GM21526 (cell line): ENCODE data around the gene VPS37B.
"Not testable (repeated sequence)": the region's sequence is repeated elsewhere in the genome, so short reads cannot be mapped to it uniquely, and the experiment has no call there.

Source experiments
- ATAC-seq: cut with Tn5 transposase; IDR thresholded peaks from one replicate; pipeline ENCODE4 v1.9.1; 2021; ENCODE audit warnings: moderate library complexity; ENCODE audit not compliant: unreplicated experiment, low FRiP score

VPS37B gene

GRCh38 chr12:122884860-122885259 lies 11.1 kb downstream of the VPS37B start:
- no peak for ATAC-seq

- ATAC-seq = no peak
Observed at GRCh38 chr12:122884091-122884826, 11.7 kb downstream of the VPS37B start.

DNA sequence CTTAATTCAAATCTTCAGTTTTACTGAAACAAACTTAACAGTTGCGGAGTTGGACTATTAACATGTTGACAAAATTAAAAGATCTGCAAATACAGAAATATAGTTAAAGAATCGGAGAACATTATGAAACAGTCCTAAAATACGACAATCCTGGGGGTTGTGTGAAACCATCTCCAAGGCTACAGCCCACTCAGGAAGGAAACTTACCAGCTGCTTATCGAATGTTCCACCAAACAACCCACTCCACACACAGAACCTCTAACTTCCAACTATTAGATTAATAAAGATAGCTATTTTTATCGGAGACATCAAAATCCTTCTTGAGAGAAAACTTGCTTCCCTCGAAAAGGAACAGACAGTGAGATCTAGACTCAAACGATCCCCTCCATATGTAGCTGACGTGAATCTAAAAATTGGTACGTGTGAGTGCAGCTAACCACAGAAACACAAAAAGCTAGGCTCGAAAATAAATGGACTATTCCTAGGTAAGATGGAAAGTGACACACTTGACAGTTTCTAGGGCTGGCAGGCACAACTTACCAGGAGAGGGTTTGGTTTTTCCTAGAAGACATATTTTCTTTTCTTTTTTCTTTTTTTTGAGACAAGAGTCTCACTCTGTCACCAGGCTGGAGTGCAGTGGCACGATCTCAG lies 12.9 kb downstream of the VPS37B start:
- no peak for ATAC-seq

GRCh38 chr12:122880668-122881067 lies 15.3 kb downstream of the VPS37B start:
- no peak for ATAC-seq

- ATAC-seq = no peak
Observed at GRCh38 chr12:122880155-122880667, 15.7 kb downstream of the VPS37B start.

DNA sequence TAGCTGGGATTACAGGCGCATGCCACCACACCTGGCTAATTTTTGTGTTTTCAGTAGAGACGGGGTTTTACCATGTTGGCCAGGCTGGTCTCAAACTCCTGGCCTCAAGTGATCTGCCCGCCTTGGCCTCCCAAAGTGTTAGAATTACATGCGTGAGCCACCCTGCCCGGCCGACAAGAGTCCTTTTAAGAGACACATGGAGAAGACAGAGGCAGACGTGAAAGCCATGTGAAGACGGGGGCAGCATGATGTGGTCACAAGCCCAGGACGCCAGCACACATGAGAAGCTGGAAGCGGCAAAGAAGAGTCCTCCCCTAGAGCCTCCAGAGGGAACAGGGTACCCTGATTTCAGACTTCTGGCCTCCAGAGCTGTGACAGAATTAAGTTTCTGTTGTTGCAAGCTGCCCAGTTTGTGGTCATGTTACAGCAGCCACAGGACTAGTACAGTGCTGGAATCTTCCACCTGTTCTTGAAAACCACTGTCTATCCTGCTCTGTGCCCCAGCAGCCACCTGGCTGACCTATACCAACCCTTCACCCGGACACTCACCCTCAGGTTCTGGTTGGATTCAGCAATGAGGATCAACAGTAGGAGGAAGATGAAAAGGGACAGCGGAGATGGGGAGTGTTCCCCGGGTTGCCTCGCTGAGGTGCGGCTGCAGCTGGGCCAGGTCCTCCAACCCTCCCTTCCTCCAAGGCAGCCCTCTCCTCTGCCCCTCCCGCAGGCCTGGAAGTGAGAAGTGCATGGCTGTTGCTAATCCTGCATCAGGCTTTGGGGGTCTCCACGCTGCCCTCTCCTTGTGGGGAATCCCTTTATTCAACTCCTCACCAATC lies 16.9 kb downstream of the VPS37B start:
- ATAC-seq = no peak

DNA sequence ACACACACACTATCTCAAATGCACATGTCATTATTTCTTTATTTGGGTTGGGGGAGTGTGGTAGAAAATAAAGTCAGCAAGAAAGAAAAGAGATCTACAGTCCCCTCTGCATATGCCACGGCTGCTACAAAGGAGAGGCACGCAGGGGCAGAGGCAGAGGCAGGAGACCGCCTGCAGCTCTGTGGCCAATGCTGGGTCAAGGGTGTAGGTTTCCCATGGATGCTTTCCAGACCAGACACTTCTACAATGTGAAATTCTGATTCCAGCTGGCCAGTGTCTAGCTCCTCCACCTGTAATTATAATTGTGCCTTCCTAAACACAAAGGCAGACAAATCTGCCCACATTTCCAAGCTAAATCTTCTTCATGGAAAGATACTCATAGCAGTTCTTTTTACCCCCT lies 19.2 kb downstream of the VPS37B start:
- ATAC-seq = no peak

- not testable (repeated sequence) for ATAC-seq
Observed at GRCh38 chr12:122876281-122876680, 19.6 kb downstream of the VPS37B start.

DNA sequence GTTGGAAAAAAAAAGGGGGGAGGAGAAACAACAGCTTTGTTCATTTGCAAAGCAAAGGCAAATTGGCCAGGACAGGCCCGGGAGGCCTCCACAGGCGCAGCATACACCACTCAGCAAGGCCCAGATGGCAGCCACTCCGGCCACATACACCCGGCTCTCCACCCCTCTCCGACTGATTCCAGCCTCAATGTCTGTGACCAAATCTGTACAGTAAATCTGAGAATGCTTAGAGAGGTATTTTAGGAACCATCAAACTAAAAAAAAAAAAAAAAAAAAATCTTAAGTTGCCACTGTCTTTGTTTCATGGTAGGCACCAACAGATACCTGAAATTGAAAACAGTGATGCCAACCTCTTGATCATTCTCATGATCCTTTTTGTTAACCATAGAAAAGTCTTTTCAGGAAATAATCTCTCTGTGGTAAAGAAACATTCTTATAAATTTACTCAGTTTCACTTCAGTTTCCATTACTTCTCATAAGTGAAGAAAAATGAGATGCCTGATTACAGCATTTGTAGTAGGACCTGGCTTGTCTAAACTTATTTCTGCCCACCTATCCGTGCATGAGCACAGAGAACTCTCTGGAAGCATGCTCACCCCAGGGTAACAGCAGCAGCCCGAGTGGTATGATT lies 20.2 kb downstream of the VPS37B start:
- ATAC-seq = no peak

DNA sequence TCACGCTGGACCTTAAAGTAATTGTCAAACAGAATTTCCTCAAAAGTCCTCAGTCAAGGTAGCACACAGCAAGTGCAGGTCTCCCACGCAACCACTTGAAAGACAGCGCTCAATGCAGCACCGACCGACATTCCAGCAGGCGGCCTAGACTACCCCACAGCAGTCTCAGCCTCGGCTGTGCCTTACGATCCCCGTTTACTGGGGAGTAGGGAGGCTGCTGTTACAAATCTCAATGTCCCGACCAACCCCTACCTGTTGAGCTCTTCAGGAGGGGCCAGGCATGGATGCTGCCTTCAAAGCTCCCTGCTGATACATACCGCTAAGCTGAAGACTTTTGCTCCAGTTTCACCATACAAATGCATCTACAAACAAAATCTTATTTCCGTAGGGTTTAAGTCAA lies 21.8 kb downstream of the VPS37B start:
- no peak for ATAC-seq

GRCh38 chr12:122873540-122873939 lies 22.4 kb downstream of the VPS37B start:
- no peak for ATAC-seq

GRCh38 chr12:122872815-122873361 lies 23.0 kb downstream of the VPS37B start:
- no peak for ATAC-seq

GRCh38 chr12:122871851-122872780 lies 23.8 kb downstream of the VPS37B start:
- no peak for ATAC-seq

GRCh38 chr12:122870867-122871664 lies 24.9 kb downstream of the VPS37B start:
- no peak for ATAC-seq

DNA sequence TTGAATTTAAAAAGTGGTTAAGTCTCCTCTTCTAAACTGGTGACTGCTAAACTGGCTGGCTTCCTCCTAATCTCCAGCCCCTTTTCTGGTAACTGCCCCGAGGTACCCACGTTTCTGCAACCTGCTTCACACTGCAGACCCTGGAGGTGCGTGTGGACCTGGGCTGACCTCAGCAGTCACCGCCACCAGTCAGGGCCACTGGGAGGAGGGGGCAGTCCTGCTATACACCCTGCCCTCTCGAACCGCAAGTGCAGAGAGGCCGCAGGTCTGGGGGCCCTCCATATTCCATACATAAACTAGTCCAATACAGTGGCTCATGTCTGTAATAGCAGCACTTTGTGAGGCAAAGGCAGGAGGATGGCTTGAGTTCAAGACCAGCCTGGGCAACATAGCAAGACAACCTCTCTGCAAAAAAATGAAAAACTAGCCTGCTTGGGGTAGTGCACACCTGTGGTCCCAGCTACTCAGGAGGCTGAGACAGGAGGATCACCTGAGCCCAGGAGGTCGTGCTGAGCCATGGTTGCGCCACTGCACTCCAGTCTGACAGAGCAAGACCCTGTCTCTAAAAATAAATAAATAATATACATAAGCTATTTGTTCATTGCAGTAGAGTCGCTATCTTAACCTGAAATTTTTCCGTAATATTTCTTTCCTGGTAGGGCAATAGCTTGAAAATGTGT lies 25.6 kb downstream of the VPS37B start:
- ATAC-seq = no peak

GRCh38 chr12:122869207-122869973 lies 26.5 kb downstream of the VPS37B start:
- no peak for ATAC-seq

GRCh38 chr12:122868471-122869177 lies 27.3 kb downstream of the VPS37B start:
- no peak for ATAC-seq
